Suprapubic skin (tissue), 4 donors: ENCODE measurements around the gene ELMO1.

ENCODE experiments used
- CTCF ChIP-seq, 2 donors: fragments of 200-600 bp in 1 of 2; fragments of 450-650 bp in 1 of 2; sonication (generic) in 1 of 2; IDR thresholded peaks; one replicate each; pipeline ENCODE4 v1.5.1; 2016 to 2019; ENCODE audit warnings: antibody characterized with exemption in 2 of 2, mild to moderate bottlenecking in 1 of 2, moderate library complexity in 1 of 2
- EP300 ChIP-seq: sonication (generic); formaldehyde crosslinking; IDR thresholded peaks from one replicate; pipeline ENCODE4 v1.6.1; 2017; ENCODE audit warnings: antibody characterized with exemption
- POLR2A ChIP-seq, 2 donors: fragments of 450-650 bp; IDR thresholded peaks; one replicate each; pipeline ENCODE4 v1.6.1; 2017; ENCODE audit warnings: antibody characterized with exemption in 2 of 2, mild to moderate bottlenecking in 2 of 2, moderate library complexity in 2 of 2
- POLR2AphosphoS5 ChIP-seq, 3 donors: sonication (generic); formaldehyde crosslinking; IDR thresholded peaks; one replicate each; pipeline ENCODE4 v1.6.1; 2017; ENCODE audit warnings: antibody characterized with exemption in 3 of 3

GRCh38 chr7:36919738-36920137, 528.9 kb downstream of the ELMO1 start:
- no peak for TF ChIP-seq CTCF (IDR thresholded peaks at IDR 0.05)
- TF ChIP-seq POLR2A (IDR thresholded peaks at IDR 0.05), result no peak
- TF ChIP-seq POLR2AphosphoS5 (IDR thresholded peaks at IDR 0.05), result no peak
- TF ChIP-seq EP300, result no peak
